ENCODE measurements around the gene CXXC5. TPM values are rescaled to one million over a fixed set of nuclear protein-coding genes. Genes with fewer than 3 reads are reported as not detected.

Gene CXXC5
- total and polyA plus RNA-seq, 9 of the 15 experiments (the other 6 are each of a cell fraction or from before 2014, with no cell fraction given): 1.9 to 123 (median 45.8) TPM

DNA sequence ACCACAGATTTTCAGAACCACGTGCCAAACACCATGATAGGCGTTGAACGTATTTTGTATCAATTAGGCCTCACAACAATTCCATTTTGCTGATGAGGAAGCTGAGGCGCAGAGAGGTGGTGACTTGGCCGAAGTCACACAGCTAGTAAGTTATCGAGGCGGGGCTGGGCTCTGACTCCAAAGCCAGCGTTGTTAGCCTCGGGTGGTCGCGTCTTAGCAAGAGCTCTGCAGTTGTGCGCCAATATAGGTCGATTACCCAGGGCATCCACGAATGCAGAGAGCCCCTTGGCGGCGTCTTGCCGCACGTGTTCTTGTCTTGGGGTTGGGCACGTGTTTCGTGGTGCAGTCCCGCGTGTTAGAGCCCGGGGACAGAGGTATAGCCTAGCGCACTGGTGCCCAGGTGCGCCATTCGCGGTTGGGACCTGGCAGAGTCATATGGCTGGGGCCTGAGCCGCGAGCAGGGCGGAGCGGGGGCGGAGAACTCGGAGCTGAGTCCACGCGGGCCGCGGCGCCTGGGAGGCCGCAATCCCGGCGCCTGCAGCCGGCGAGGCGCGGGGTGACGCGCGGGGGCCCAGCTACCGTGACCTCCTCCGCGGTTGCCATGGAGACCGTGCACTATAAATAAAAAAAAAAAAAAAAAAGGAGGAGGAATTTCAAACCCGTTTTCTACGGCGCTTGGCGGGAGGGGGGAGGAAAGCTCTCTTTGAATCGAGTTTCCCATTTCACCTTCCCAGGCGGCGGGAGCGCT lies 62.3 kb downstream of the CXXC5 start (continued):
- TF ChIP-seq, protein P1, sequence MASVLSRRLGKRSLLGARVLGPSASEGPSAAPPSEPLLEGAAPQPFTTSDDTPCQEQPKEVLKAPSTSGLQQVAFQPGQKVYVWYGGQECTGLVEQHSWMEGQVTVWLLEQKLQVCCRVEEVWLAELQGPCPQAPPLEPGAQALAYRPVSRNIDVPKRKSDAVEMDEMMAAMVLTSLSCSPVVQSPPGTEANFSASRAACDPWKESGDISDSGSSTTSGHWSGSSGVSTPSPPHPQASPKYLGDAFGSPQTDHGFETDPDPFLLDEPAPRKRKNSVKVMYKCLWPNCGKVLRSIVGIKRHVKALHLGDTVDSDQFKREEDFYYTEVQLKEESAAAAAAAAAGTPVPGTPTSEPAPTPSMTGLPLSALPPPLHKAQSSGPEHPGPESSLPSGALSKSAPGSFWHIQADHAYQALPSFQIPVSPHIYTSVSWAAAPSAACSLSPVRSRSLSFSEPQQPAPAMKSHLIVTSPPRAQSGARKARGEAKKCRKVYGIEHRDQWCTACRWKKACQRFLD (CRISPR knock-in tag; IDR thresholded peaks at IDR 0.05): peak; percentile 51; the same call in 1 of the 2 replicates
- TF ChIP-seq BMI1 (IDR thresholded peaks at IDR 0.05; ENCODE audit: low read length) (peak; percentile 55; the same call in 1 of the 2 replicates), SRSF9 (IDR thresholded peaks at IDR 0.05; ENCODE audit: borderline replicate concordance, low read depth, low read length) (no peak), SNIP1 (IDR thresholded peaks at IDR 0.05; ENCODE audit: low read depth) (no peak), NBN (IDR thresholded peaks at IDR 0.05; ENCODE audit: low read depth) (no peak), CEBPG (CRISPR knock-in tag; IDR thresholded peaks at IDR 0.05) (no peak), CEBPG (tag; conservative IDR thresholded peaks at IDR 0.05 in 1 of 2, IDR thresholded peaks at IDR 0.05 in 1 of 2) (no peak), ZNF212 (CRISPR knock-in tag; IDR thresholded peaks at IDR 0.05) (no peak), BACH1 (tag; IDR thresholded peaks at IDR 0.05) (no peak), HLTF (IDR thresholded peaks at IDR 0.05) (no peak), FOXM1 (IDR thresholded peaks at IDR 0.05; ENCODE audit: low read depth) (no peak), FOXM1 (CRISPR knock-in tag; IDR thresholded peaks at IDR 0.05; ENCODE audit: low read depth) (no peak), PPARD (CRISPR knock-in tag; IDR thresholded peaks at IDR 0.05) (no peak), SP2 (IDR thresholded peaks at IDR 0.05; ENCODE audit: extremely low read depth, low read depth, low read length, poor library complexity, severe bottlenecking) (no peak), ZNF175 (CRISPR knock-in tag; IDR thresholded peaks at IDR 0.05; ENCODE audit: low read depth) (no peak), ZNF224 (CRISPR knock-in tag; IDR thresholded peaks at IDR 0.05) (peak; percentile 91), SMAD3 (CRISPR knock-in tag; conservative IDR thresholded peaks at IDR 0.05) (no peak), ATF7 (IDR thresholded peaks at IDR 0.05) (0 out of 2 replicates have a peak, but pooled peaks have one; percentile 27), CCAR2 (IDR thresholded peaks at IDR 0.05; ENCODE audit: low read depth, low read length) (no peak)
- TF ChIP-seq, protein P2, sequence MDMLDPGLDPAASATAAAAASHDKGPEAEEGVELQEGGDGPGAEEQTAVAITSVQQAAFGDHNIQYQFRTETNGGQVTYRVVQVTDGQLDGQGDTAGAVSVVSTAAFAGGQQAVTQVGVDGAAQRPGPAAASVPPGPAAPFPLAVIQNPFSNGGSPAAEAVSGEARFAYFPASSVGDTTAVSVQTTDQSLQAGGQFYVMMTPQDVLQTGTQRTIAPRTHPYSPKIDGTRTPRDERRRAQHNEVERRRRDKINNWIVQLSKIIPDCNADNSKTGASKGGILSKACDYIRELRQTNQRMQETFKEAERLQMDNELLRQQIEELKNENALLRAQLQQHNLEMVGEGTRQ (CRISPR knock-in tag; IDR thresholded peaks at IDR 0.05): no peak
- TF ChIP-seq, protein P3, sequence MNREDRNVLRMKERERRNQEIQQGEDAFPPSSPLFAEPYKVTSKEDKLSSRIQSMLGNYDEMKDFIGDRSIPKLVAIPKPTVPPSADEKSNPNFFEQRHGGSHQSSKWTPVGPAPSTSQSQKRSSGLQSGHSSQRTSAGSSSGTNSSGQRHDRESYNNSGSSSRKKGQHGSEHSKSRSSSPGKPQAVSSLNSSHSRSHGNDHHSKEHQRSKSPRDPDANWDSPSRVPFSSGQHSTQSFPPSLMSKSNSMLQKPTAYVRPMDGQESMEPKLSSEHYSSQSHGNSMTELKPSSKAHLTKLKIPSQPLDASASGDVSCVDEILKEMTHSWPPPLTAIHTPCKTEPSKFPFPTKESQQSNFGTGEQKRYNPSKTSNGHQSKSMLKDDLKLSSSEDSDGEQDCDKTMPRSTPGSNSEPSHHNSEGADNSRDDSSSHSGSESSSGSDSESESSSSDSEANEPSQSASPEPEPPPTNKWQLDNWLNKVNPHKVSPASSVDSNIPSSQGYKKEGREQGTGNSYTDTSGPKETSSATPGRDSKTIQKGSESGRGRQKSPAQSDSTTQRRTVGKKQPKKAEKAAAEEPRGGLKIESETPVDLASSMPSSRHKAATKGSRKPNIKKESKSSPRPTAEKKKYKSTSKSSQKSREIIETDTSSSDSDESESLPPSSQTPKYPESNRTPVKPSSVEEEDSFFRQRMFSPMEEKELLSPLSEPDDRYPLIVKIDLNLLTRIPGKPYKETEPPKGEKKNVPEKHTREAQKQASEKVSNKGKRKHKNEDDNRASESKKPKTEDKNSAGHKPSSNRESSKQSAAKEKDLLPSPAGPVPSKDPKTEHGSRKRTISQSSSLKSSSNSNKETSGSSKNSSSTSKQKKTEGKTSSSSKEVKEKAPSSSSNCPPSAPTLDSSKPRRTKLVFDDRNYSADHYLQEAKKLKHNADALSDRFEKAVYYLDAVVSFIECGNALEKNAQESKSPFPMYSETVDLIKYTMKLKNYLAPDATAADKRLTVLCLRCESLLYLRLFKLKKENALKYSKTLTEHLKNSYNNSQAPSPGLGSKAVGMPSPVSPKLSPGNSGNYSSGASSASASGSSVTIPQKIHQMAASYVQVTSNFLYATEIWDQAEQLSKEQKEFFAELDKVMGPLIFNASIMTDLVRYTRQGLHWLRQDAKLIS (CRISPR knock-in tag; IDR thresholded peaks at IDR 0.05): peak; percentile 95
- TF ChIP-seq, protein P4, sequence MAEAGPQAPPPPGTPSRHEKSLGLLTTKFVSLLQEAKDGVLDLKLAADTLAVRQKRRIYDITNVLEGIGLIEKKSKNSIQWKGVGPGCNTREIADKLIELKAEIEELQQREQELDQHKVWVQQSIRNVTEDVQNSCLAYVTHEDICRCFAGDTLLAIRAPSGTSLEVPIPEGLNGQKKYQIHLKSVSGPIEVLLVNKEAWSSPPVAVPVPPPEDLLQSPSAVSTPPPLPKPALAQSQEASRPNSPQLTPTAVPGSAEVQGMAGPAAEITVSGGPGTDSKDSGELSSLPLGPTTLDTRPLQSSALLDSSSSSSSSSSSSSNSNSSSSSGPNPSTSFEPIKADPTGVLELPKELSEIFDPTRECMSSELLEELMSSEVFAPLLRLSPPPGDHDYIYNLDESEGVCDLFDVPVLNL (CRISPR knock-in tag; IDR thresholded peaks at IDR 0.05; ENCODE audit: low read depth): 0 out of 2 replicates have a peak, but pooled peaks have one; percentile 33

Measured in K562 (cell line).